DOHH2 (cell line): Measurements from ENCODE around the gene ETV7.

Source experiments
- H3F3A ChIP-seq: fragments of 200-600 bp; sonication (generic), shearing (Covaris generic); 2 replicates; pipeline ENCODE4 v1.6.0; 2016; ENCODE audit warnings: antibody characterized with exemption, mild to moderate bottlenecking; ENCODE audit not compliant: control insufficient read depth, insufficient read depth
- H3K27ac ChIP-seq: fragments of 200-600 bp; sonication (generic); 2 replicates; pipeline ENCODE4 v1.5.1; 2014; ENCODE audit warnings: low read depth, mild to moderate bottlenecking, low read length, moderate library complexity
- H3K27me3 ChIP-seq: fragments of 200-600 bp; sonication (generic); 2 replicates; pipeline ENCODE4 v1.6.1; 2014; ENCODE audit warnings: mild to moderate bottlenecking, low read length, mixed read lengths; ENCODE audit not compliant: control insufficient read depth
- H3K36me3 ChIP-seq: fragments of 200-600 bp; sonication (generic); 2 replicates; pipeline ENCODE4 v1.6.1; 2014; ENCODE audit warnings: mild to moderate bottlenecking, low read length, moderate library complexity, mixed read lengths; ENCODE audit not compliant: control insufficient read depth
- H3K4me1 ChIP-seq: fragments of 200-600 bp; sonication (generic); 2 replicates; pipeline ENCODE4 v1.6.1; 2014; ENCODE audit warnings: mild to moderate bottlenecking, low read length, mixed read lengths; ENCODE audit not compliant: control insufficient read depth
- H3K4me2 ChIP-seq: fragments of 200-600 bp; sonication (generic); 2 replicates; pipeline ENCODE4 v1.6.0; 2014; ENCODE audit warnings: mild to moderate bottlenecking, low read length, moderate library complexity
- H3K4me3 ChIP-seq: fragments of 200-600 bp; sonication (generic); 2 replicates; pipeline ENCODE4 v1.5.1; 2014; ENCODE audit warnings: mild to moderate bottlenecking, low read length, mixed read lengths
- H3K79me2 ChIP-seq: fragments of 200-600 bp; sonication (generic); 2 replicates; pipeline ENCODE4 v1.6.1; 2014; ENCODE audit warnings: mild to moderate bottlenecking, low read length, mixed read lengths; ENCODE audit not compliant: control insufficient read depth
- H3K9me2 ChIP-seq: fragments of 200-600 bp; sonication (generic); replicated peaks from 2 replicates; pipeline ENCODE4 v1.6.1; 2014; ENCODE audit warnings: mild to moderate bottlenecking, low read length, mixed read lengths; ENCODE audit not compliant: control insufficient read depth
- H3K9me3 ChIP-seq: fragments of 200-600 bp; sonication (generic); 2 replicates; pipeline ENCODE4 v1.6.1; 2014; ENCODE audit warnings: antibody characterized with exemption, low read length, mixed read lengths; ENCODE audit not compliant: control insufficient read depth, insufficient read depth
- H4K20me1 ChIP-seq: fragments of 200-600 bp; sonication (generic); 2 replicates; pipeline ENCODE4 v1.6.0; 2014; ENCODE audit warnings: low read depth, mild to moderate bottlenecking, antibody characterized with exemption, low read length, moderate library complexity; ENCODE audit not compliant: control insufficient read depth, insufficient read depth
- EZH2phosphoT487 ChIP-seq: fragments of 200-600 bp; sonication (generic); IDR thresholded peaks from 2 replicates; pipeline ENCODE4 v1.6.1; 2017; ENCODE audit warnings: borderline replicate concordance, mild to moderate bottlenecking, antibody characterized with exemption, low read length, moderate library complexity, mixed read lengths
- TF ChIP-seq, protein P1 (sequence below): fragments of 200-600 bp; sonication (generic); IDR thresholded peaks from one replicate; pipeline ENCODE4 v1.5.1; 2014; ENCODE audit warnings: antibody characterized with exemption, mild to moderate bottlenecking, low read depth, low read length; ENCODE audit not compliant: poor library complexity, severe bottlenecking

The ETV7 gene

DNA sequence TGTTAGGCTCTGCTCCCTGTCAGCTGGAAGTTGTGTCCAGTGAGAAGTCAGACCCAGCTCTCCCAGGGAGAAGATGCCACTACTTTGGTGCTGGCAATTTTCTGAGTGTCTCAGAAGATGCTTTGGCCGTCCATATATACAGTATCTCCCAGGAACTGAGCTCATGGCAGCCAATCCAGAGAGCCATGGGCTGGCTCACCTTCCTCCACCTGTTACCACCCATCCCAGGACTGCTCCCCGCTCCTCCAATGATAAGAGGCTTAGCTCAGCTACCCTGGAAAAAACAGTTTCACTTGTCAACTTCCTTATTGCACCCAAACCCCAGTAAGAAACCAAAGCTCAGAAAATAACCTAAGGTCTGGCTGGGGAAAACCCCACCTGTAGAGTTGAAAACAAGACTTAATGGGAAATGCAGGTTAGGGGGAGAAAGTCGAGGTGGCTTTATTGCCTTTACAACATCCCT is 50.7 kb downstream of the ETV7 start, which contains the start of gene BNIP5:
Gene BNIP5 (minus strand): TSS at position 110 of the 463 bp plus-strand sequence. CDS start 6,198 bp downstream, outside the sequence.
- no peak within 1 kb of the TSS for H3K4me3 ChIP-seq
- H4K20me1 ChIP-seq: no peaks in the 10 kb centered on the region
- no peak within 1 kb of the TSS for H3K27ac ChIP-seq
- no peaks in the 10 kb centered on the region for H3K36me3 ChIP-seq
- H3K4me1 ChIP-seq: peaks cover 17% of the 10 kb centered on the region
- no peak for TF ChIP-seq EZH2phosphoT487
- TF ChIP-seq, protein P1, sequence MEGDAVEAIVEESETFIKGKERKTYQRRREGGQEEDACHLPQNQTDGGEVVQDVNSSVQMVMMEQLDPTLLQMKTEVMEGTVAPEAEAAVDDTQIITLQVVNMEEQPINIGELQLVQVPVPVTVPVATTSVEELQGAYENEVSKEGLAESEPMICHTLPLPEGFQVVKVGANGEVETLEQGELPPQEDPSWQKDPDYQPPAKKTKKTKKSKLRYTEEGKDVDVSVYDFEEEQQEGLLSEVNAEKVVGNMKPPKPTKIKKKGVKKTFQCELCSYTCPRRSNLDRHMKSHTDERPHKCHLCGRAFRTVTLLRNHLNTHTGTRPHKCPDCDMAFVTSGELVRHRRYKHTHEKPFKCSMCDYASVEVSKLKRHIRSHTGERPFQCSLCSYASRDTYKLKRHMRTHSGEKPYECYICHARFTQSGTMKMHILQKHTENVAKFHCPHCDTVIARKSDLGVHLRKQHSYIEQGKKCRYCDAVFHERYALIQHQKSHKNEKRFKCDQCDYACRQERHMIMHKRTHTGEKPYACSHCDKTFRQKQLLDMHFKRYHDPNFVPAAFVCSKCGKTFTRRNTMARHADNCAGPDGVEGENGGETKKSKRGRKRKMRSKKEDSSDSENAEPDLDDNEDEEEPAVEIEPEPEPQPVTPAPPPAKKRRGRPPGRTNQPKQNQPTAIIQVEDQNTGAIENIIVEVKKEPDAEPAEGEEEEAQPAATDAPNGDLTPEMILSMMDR: no peak
- H3K27me3 ChIP-seq: peaks cover 69% of the 10 kb centered on the region
- H3K4me2 ChIP-seq: no peak within 1 kb of the TSS
- H3F3A ChIP-seq: no peaks in the 10 kb centered on the region
- no peaks in the 10 kb centered on the region for H3K9me2 ChIP-seq
- H3K9me3 ChIP-seq: no peaks in the 10 kb centered on the region
- no peaks in the 10 kb centered on the region for H3K79me2 ChIP-seq

GRCh38 chr6:36336208-36336710 is 51.2 kb downstream of the ETV7 start:
- Histone ChIP-seq H3K4me2 (no peak overlapping the region), H3K79me2 (no peaks in the 10 kb centered on the region), H3K36me3 (no peaks in the 10 kb centered on the region), H3K27ac (no peak overlapping the region), H3K9me3 (no peaks in the 10 kb centered on the region), H4K20me1 (no peaks in the 10 kb centered on the region), H3K27me3 (peaks cover 70% of the 10 kb centered on the region), H3K9me2 (no peaks in the 10 kb centered on the region), H3K4me1 (peaks cover 15% of the 10 kb centered on the region), H3K4me3 (no peak overlapping the region), H3F3A (no peaks in the 10 kb centered on the region)
- TF ChIP-seq, protein P1: no peak
- TF ChIP-seq EZH2phosphoT487: no peak

DNA sequence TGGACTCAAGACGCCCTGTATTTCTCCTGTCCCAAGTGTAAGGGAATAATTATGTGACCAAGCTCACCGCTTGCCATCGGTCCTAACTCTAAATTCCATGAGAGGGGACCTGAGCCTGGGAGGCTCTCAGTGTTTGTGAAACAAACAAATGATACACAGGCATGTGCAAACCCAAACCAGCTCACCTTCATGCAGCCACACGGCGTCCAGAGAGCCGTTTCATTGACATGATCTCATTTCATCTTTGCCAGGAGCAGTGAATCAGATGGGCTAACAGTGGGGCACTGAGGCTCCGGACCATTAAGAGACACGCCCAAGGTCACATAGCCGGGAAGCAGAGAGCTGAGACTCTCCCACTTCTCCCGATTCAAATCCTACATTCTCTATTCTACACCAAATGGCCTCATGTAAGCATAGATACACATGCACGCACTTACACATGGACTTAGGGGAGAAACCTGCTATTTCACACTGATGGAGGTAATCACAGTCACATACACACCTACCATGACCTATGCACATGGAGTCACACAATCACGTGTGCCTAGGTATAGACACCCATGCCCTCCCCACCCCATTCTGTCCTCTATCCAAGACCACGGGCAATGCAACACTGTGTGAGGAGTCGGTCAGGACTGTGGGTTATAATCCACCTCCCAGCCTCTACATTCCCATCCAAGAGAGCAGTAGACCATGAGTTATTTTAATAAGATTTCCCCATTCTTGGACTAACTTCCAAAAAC is 51.8 kb downstream of the ETV7 start:
- no peak overlapping the region for H3K4me2 ChIP-seq
- H3K36me3 ChIP-seq: no peaks in the 10 kb centered on the region
- H3K9me3 ChIP-seq: no peaks in the 10 kb centered on the region
- peaks cover 67% of the 10 kb centered on the region for H3K27me3 ChIP-seq
- no peaks in the 10 kb centered on the region for H3F3A ChIP-seq
- peaks cover 9% of the 10 kb centered on the region for H3K4me1 ChIP-seq
- TF ChIP-seq, protein P1: no peak
- no peak for TF ChIP-seq EZH2phosphoT487
- no peaks in the 10 kb centered on the region for H3K9me2 ChIP-seq
- H3K27ac ChIP-seq: no peak overlapping the region
- H3K79me2 ChIP-seq: no peaks in the 10 kb centered on the region
- H3K4me3 ChIP-seq: no peak overlapping the region
- H4K20me1 ChIP-seq: no peaks in the 10 kb centered on the region
